Trophoblast cell (in vitro differentiated cells and primary cell): ENCODE results near the gene GNAO1.
A peak's percentile ranks its signal among the peaks of the same experiment; 100 is the strongest.

Experiments
- DNase-seq, 2 donors: peaks; one replicate each; pipeline ENCODE4 v3.0.0-alpha.2; 2016
- H2AFZ ChIP-seq: 2 replicates; pipeline ENCODE4 v1.6.1; 2013; ENCODE audit warnings: low read length, moderate library complexity, mild to moderate bottlenecking; ENCODE audit not compliant: insufficient read depth, poor library complexity
- H2AK5ac ChIP-seq: 2 replicates; pipeline ENCODE4 v1.6.1; 2013; ENCODE audit warnings: mild to moderate bottlenecking, low read length
- H2BK120ac ChIP-seq: 2 replicates; pipeline ENCODE4 v1.6.1; 2013; ENCODE audit warnings: low read length, mild to moderate bottlenecking, moderate library complexity; ENCODE audit not compliant: insufficient read depth, poor library complexity
- H2BK12ac ChIP-seq: 2 replicates; pipeline ENCODE4 v1.6.1; 2013; ENCODE audit warnings: mild to moderate bottlenecking, low read length, moderate library complexity
- H2BK5ac ChIP-seq: 2 replicates; pipeline ENCODE4 v1.6.1; 2013; ENCODE audit warnings: low read length, low read depth, moderate library complexity, mild to moderate bottlenecking; ENCODE audit not compliant: poor library complexity
- H3K14ac ChIP-seq: 2 replicates; pipeline ENCODE4 v1.6.1; 2013; ENCODE audit warnings: mild to moderate bottlenecking, low read length
- H3K18ac ChIP-seq: 2 replicates; pipeline ENCODE4 v1.6.1; 2013; ENCODE audit warnings: mild to moderate bottlenecking, low read length
- H3K23ac ChIP-seq: 2 replicates; pipeline ENCODE4 v1.6.1; 2013; ENCODE audit warnings: low read length
- H3K27ac ChIP-seq: 2 replicates; pipeline ENCODE4 v1.5.1; 2013; ENCODE audit warnings: low read depth, mild to moderate bottlenecking, inconsistent platforms, low read length, moderate library complexity
- H3K27me3 ChIP-seq: 2 replicates; pipeline ENCODE4 v1.6.1; 2013; ENCODE audit warnings: inconsistent platforms, mild to moderate bottlenecking, low read length, moderate library complexity; ENCODE audit not compliant: insufficient read depth
- H3K36me3 ChIP-seq, 2 experiments: 1 replicate in 1 of 2; 2 replicates in 1 of 2; pipeline ENCODE4 v1.6.1; 2013; ENCODE audit warnings: low read length in 2 of 2, mild to moderate bottlenecking in 2 of 2, moderate library complexity in 1 of 2; ENCODE audit not compliant: insufficient read depth in 2 of 2, control insufficient read depth in 1 of 2
- H3K4ac ChIP-seq: 2 replicates; pipeline ENCODE4 v1.6.1; 2013; ENCODE audit warnings: low read depth, mild to moderate bottlenecking, low read length, moderate library complexity
- H3K4me1 ChIP-seq, 2 experiments: 1 replicate in 1 of 2; 2 replicates in 1 of 2; pipeline ENCODE4 v1.6.1; 2013; ENCODE audit warnings: low read length in 2 of 2, mild to moderate bottlenecking in 2 of 2, moderate library complexity in 1 of 2; ENCODE audit not compliant: insufficient read depth in 2 of 2, control insufficient read depth in 1 of 2
- H3K4me2 ChIP-seq: 2 replicates; pipeline ENCODE4 v1.6.1; 2013; ENCODE audit warnings: inconsistent platforms, mild to moderate bottlenecking, low read length, moderate library complexity
- H3K4me3 ChIP-seq: 2 replicates; pipeline ENCODE4 v1.5.1; 2013; ENCODE audit warnings: mild to moderate bottlenecking, low read depth, low read length, inconsistent platforms
- H3K79me1 ChIP-seq: one replicate; pipeline ENCODE4 v1.6.1; 2013; ENCODE audit warnings: low read length
- H3K79me2 ChIP-seq: 2 replicates; pipeline ENCODE4 v1.6.1; 2013; ENCODE audit warnings: low read length, mild to moderate bottlenecking; ENCODE audit not compliant: control insufficient read depth, insufficient read depth, poor library complexity
- H3K9ac ChIP-seq: 2 replicates; pipeline ENCODE4 v1.6.1; 2013; ENCODE audit warnings: mild to moderate bottlenecking, low read length
- H3K9me3 ChIP-seq: 2 replicates; pipeline ENCODE4 v1.6.1; 2013; ENCODE audit warnings: low read depth, mild to moderate bottlenecking, control low read depth, inconsistent platforms, low read length; ENCODE audit not compliant: insufficient read depth
- H4K12ac ChIP-seq: 2 replicates; pipeline ENCODE4 v1.6.1; 2013; ENCODE audit warnings: low read depth, mild to moderate bottlenecking, low read length, moderate library complexity
- H4K8ac ChIP-seq: 2 replicates; pipeline ENCODE4 v1.6.1; 2013; ENCODE audit warnings: low read depth, mild to moderate bottlenecking, low read length, moderate library complexity
- H4K91ac ChIP-seq: one replicate; pipeline ENCODE4 v1.6.1; 2013; ENCODE audit warnings: low read depth, mild to moderate bottlenecking, low read length, moderate library complexity
- WGBS: extraction: QIAGEN DNeasy Blood & Tissue Kit; methylation state at CpG from one replicate; pipeline ENCODE4 v1.1.7; 2013; ENCODE audit warnings: missing lambda C conversion rate; ENCODE audit not compliant: insufficient read length, insufficient coverage; ENCODE audit errors: extremely low coverage; 5-methylcytosine and 5-hydroxymethylcytosine counted together

Gene GNAO1

DNA sequence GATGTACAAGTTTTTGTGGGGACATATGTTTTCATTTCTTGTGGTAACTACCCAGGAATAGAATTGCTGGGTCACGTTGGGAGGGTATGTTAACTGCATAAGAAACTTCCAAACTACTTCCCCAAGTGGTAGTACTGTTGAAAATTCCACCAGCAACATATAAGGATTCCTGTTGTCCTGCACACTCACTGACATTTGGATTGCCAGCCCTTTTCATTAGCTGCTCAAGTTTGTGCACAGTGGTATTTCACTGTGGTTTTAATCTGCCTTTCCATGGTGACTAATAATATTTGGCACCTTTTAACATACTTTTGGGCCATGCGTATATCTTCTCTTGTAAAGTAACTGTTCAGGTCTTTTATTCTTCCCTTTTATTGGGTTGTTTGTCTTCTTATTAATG lies 103.3 kb downstream of the GNAO1 start:
- WGBS = no CpG with 5 or more reads among the region's 2 CpGs
- Histone ChIP-seq H3K9me3 (peaks cover 1% of the 10 kb centered on the region), H3K27ac (no peak overlapping the region), H2BK120ac (no peak overlapping the region), H3K4me1 (peaks cover 5 to 6% of the 10 kb centered on the region in 2 experiments), H4K12ac (no peak overlapping the region), H3K36me3 (no peaks in the 10 kb centered on the region), H3K79me1 (no peaks in the 10 kb centered on the region), H2AFZ (no peak overlapping the region), H4K8ac (no peak overlapping the region), H3K4me2 (no peak overlapping the region), H3K18ac (no peak overlapping the region), H3K4me3 (no peak overlapping the region), H4K91ac (no peak overlapping the region), H3K27me3 (no peaks in the 10 kb centered on the region), H3K4ac (no peak overlapping the region), H2AK5ac (no peak overlapping the region), H2BK5ac (no peak overlapping the region), H3K9ac (no peak overlapping the region), H2BK12ac (no peak overlapping the region), H3K79me2 (no peaks in the 10 kb centered on the region), H3K23ac (no peak overlapping the region), H3K14ac (no peak overlapping the region)
- peak in 1 of 2 donors; percentile 40 for DNase-seq

DNA sequence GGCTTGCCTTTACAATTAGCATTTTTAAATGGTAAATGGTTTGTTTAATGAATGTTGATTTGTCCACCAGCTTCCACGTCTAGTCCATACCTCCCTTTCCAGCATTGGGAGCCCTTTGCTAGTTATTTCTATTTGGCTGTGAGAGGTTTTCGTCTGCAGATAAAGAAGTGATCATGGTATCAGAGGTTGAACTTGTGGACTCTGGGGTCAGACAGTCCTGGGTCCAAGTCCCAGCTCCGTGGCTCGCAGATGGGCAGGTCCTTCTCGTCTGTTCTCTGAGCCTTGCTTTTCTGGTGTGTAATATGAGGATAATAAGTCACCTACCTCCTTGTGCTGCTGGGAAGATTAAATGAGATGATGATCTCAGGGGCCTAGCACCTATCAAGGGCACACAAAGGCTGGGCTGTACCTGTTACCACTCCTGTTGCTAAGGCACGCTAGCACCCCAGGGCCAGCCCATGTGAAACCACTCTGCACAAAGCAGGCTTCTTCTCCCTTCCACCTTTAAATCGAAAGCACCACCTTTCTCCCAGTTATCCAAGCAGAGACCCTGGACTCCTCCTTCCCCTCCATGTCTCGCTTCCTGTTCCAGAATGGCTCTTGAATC lies 103.9 kb downstream of the GNAO1 start:
- no peaks in the 10 kb centered on the region for H3K27me3 ChIP-seq
- H2BK120ac ChIP-seq = no peak overlapping the region
- no CpG with 5 or more reads among the region's 8 CpGs for WGBS
- no peak overlapping the region for H2BK5ac ChIP-seq
- no peak for DNase-seq
- H3K4me1 ChIP-seq = peaks cover under 1% of the 10 kb centered on the region in 2 experiments
- no peak overlapping the region for H4K91ac ChIP-seq
- no peak overlapping the region for H3K4me3 ChIP-seq
- H3K4ac ChIP-seq = no peak overlapping the region
- no peak overlapping the region for H4K12ac ChIP-seq
- no peak overlapping the region for H2AFZ ChIP-seq
- no peak overlapping the region for H4K8ac ChIP-seq
- no peak overlapping the region for H3K4me2 ChIP-seq
- no peak overlapping the region for H3K27ac ChIP-seq
- H3K18ac ChIP-seq = no peak overlapping the region
- H2BK12ac ChIP-seq = no peak overlapping the region
- no peak overlapping the region for H3K9ac ChIP-seq
- peaks cover 1% of the 10 kb centered on the region for H3K9me3 ChIP-seq
- H3K23ac ChIP-seq = no peak overlapping the region
- no peak overlapping the region for H2AK5ac ChIP-seq
- no peak overlapping the region for H3K14ac ChIP-seq
- no peaks in the 10 kb centered on the region for H3K79me1 ChIP-seq
- H3K36me3 ChIP-seq = no peaks in the 10 kb centered on the region
- no peaks in the 10 kb centered on the region for H3K79me2 ChIP-seq

DNA sequence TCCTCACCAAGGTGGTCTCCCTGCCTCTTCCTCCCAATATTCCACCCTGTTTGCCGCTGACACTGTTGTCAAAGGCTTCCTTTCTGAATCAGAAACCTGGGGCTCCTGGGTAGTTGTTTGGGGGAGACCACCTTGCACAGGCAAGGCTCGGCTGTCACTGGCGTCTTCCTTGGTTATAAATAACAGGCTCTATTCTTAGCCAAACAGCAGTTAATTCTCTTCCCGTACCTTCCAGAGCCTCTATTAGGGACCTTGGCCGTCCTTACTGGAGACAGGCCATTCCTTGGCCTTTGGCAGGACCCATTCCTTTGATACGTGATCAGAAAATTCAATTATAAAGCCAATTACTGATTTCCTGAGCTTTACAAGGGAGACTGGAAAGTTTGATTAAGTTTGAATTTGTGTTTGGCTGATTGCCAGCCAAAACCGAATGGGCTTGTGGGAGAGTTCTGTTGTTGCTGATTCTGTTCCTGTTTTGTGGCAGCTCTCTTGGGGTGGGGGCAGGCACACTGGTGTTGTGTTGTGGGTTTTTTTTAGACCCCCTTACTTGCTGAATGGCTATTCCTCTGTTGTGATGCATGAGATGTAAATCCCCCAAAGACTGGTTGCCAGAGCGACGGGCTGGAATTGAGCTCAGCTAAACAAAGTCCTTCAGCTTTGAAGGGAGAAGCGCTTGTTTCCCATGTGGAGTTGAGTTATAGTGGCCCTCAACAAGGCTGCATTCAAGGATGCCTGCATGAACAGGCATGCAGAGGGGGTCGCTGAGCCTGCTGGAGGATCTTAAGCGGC lies 104.6 kb downstream of the GNAO1 start:
- Histone ChIP-seq H2BK120ac (no peak overlapping the region), H3K79me1 (no peaks in the 10 kb centered on the region), H3K14ac (no peak overlapping the region), H3K4me3 (no peak overlapping the region), H3K18ac (no peak overlapping the region), H2BK5ac (no peak overlapping the region), H2AFZ (no peak overlapping the region), H3K79me2 (no peaks in the 10 kb centered on the region), H3K4ac (no peak overlapping the region), H4K12ac (no peak overlapping the region), H3K9me3 (peaks cover 1% of the 10 kb centered on the region), H3K23ac (no peak overlapping the region), H2AK5ac (no peak overlapping the region), H3K27me3 (no peaks in the 10 kb centered on the region), H3K9ac (no peak overlapping the region), H3K4me1 (peaks cover 2 to 3% of the 10 kb centered on the region in 2 experiments), H3K4me2 (no peak overlapping the region), H4K91ac (no peak overlapping the region), H4K8ac (no peak overlapping the region), H3K27ac (no peak overlapping the region), H2BK12ac (no peak overlapping the region), H3K36me3 (no peaks in the 10 kb centered on the region)
- no CpG with 5 or more reads among the region's 12 CpGs for WGBS
- no peak for DNase-seq

DNA sequence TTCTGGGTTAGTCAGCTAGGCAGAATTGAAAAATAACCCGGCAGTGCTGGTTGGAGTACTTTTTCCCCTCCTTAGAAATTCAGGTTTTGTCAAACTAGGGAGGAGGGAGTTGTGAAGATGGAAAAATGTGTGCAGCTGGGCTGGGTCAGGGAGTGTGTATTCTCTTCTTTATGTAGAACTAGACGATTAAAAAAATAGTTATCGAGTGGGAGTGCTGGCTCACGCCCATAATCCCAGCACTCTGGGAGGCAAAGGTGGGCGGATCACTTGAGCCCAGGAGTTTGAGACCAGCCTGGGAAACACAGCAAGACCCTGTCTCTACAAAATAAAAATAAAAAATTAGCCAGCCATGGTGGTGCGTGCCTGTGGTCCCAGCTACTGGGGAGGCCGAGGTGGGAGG lies 106.4 kb downstream of the GNAO1 start:
- H3K18ac ChIP-seq = no peak overlapping the region
- H3K23ac ChIP-seq = no peak overlapping the region
- no CpG with 5 or more reads among the region's 7 CpGs for WGBS
- H3K9me3 ChIP-seq = peaks cover 1% of the 10 kb centered on the region
- H3K36me3 ChIP-seq = no peaks in the 10 kb centered on the region
- no peak overlapping the region for H2BK12ac ChIP-seq
- H3K4me1 ChIP-seq = peaks cover 2 to 3% of the 10 kb centered on the region in 2 experiments
- no peak overlapping the region for H2BK120ac ChIP-seq
- DNase-seq = no peak
- no peak overlapping the region for H4K12ac ChIP-seq
- no peak overlapping the region for H2AK5ac ChIP-seq
- H2BK5ac ChIP-seq = no peak overlapping the region
- H3K27ac ChIP-seq = no peak overlapping the region
- no peak overlapping the region for H3K14ac ChIP-seq
- no peak overlapping the region for H2AFZ ChIP-seq
- no peaks in the 10 kb centered on the region for H3K79me1 ChIP-seq
- H3K4ac ChIP-seq = no peak overlapping the region
- H3K9ac ChIP-seq = no peak overlapping the region
- H4K91ac ChIP-seq = no peak overlapping the region
- no peaks in the 10 kb centered on the region for H3K79me2 ChIP-seq
- no peak overlapping the region for H4K8ac ChIP-seq
- H3K4me2 ChIP-seq = no peak overlapping the region
- no peak overlapping the region for H3K4me3 ChIP-seq
- H3K27me3 ChIP-seq = no peaks in the 10 kb centered on the region
